Spleen (tissue), 11 donors: ENCODE measurements around the gene OLIG3. TPM values are rescaled to one million over a fixed set of nuclear protein-coding genes. Genes with fewer than 3 reads are reported as not detected.

Experiments used
- DNase-seq: peaks from one replicate; pipeline ENCODE4 v3.0.0-alpha.2; 2020
- H3K27ac ChIP-seq, 8 donors: fragments of 200-600 bp; sonication (generic) in 7 of 8; 1 replicate in 4 of 8; 2 replicates in 4 of 8; pipeline versions ENCODE4 v1.5.0 to v1.8.0; 2016 to 2021; ENCODE audit warnings: inconsistent platforms in 4 of 8, mild to moderate bottlenecking in 4 of 8, moderate library complexity in 1 of 8
- H3K27me3 ChIP-seq, 7 donors: fragments of 200-600 bp; sonication (generic) in 6 of 7; replicated peaks in 1 of 7; 1 replicate in 4 of 7; 2 replicates in 3 of 7; pipeline versions ENCODE4 v1.5.0 to v1.8.0; 2016 to 2021; ENCODE audit warnings: inconsistent platforms in 3 of 7, mild to moderate bottlenecking in 1 of 7
- H3K36me3 ChIP-seq, 6 donors: fragments of 200-600 bp; sonication (generic) in 5 of 6; 1 replicate in 4 of 6; 2 replicates in 2 of 6; pipeline versions ENCODE4 v1.5.0 to v1.8.0; 2016 to 2021; ENCODE audit warnings: inconsistent platforms in 2 of 6
- H3K4me1 ChIP-seq, 6 donors: fragments of 200-600 bp; sonication (generic) in 5 of 6; 1 replicate in 3 of 6; 2 replicates in 3 of 6; pipeline versions ENCODE4 v1.5.0 to v1.8.0; 2016 to 2021; ENCODE audit warnings: inconsistent platforms in 3 of 6
- H3K4me3 ChIP-seq, 8 donors: fragments of 200-600 bp; sonication (generic) in 7 of 8; 1 replicate in 4 of 8; 2 replicates in 4 of 8; pipeline versions ENCODE4 v1.5.0 to v1.8.0; 2016 to 2021; ENCODE audit warnings: inconsistent platforms in 4 of 8, mild to moderate bottlenecking in 4 of 8, moderate library complexity in 2 of 8
- H3K9me3 ChIP-seq, 8 donors: fragments of 200-600 bp; sonication (generic) in 7 of 8; 1 replicate in 4 of 8; 2 replicates in 4 of 8; pipeline versions ENCODE4 v1.5.0 to v1.8.0; 2016 to 2021; ENCODE audit warnings: inconsistent platforms in 4 of 8
- POLR2A ChIP-seq, 3 donors: fragments of 450-650 bp; IDR thresholded peaks; one replicate each; pipeline ENCODE4 v1.5.1; 2017; ENCODE audit warnings: antibody characterized with exemption in 3 of 3, mild to moderate bottlenecking in 1 of 3
- POLR2AphosphoS5 ChIP-seq, 3 donors: sonication (generic); formaldehyde crosslinking; IDR thresholded peaks; one replicate each; pipeline ENCODE4 v1.5.1; 2017; ENCODE audit warnings: antibody characterized with exemption in 3 of 3
- WGBS, 5 donors: extraction: QIAGEN DNeasy Blood & Tissue Kit in 3 of 5; methylation state at CpG; one replicate each; pipeline versions ENCODE4 v1.1.5 to v1.1.7; 2013 to 2018; 5-methylcytosine and 5-hydroxymethylcytosine counted together
- intact Hi-C: fragments of 100-400 bp; cut with DNase I; formaldehyde crosslinking; loops from one replicate; pipeline ENCODE4 v1.15.0; 2023; ENCODE audit warnings: low total_unique reads
- polyA plus RNA-seq, 3 donors: library from polyadenylated mRNA; stranded (reverse); fragments of 200-250 nt; gene quantifications; one replicate each; pipeline ENCODE4 v1.2.1, GENCODE V29; 2013
- total RNA-seq, 7 donors: library from RNA; depleted of rRNA in 3 of 7; stranded (reverse); fragments of >200 nt in 3 of 7; fragmentation: NEBNext Ultra II Directional in 4 of 7; extraction: Animal tissue kit (Norgen Biotek cat#: 25700) in 4 of 7; gene quantifications; one replicate each; pipeline versions ENCODE4 v1.1.0 to v1.2.1, GENCODE V29; 2016 to 2021
- TF ChIP-seq, protein P1 (sequence below), 11 experiments: fragments of 200-600 bp in 7 of 11; fragments of 450-650 bp in 4 of 11; sonication (generic) in 4 of 11; IDR thresholded peaks in 8 of 11; conservative IDR thresholded peaks in 3 of 11; 1 replicate in 7 of 11; 2 replicates in 4 of 11; pipeline versions ENCODE4 v1.4.0 to v1.8.0; 2016 to 2021; ENCODE audit warnings: antibody characterized with exemption in 11 of 11, inconsistent platforms in 4 of 11, mild to moderate bottlenecking in 1 of 11
- donor health status: healthy with polysubstance abuse.
- donor health status: DM: no; HTN: no; CAD: no; lungs with moderate emphysema.
- donor health status: DM: no; HTN: no; CAD: no.
- donor health status: Bipolar disorder and iron deficiency.
- donor health status: healthy.
- donor health status: DM: no; HTN: no; CAD: no.
- donor health status: DM: yes; HTN: yes; CAD: no.

OLIG3 gene
- total and polyA plus RNA-seq, 10 donors = not detected

DNA sequence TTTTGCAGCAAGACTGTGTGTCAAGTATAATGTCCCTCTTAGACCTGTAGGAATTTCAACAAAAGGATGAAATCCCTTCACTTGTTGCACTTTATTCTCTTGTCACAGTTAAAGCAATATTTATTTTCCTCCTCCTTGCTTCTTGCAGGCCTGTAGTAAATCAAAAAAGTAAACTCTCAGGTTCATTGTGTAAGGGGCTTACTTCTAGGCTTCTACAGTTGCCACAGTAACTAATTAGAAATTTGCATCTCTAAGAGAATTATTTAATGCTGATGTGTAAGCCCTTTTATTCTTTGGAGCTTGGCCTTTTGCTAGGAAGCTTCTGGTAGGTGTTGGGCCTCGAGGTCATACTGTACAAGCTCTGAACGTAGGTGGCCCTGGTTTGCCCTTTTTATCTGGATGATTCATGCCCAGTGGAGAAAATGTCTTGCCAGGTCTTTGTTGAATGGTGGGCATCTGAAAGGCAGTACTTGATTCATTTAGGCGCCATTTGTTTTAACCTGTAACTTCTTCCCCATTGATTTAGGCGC, 47.4 kb upstream of the OLIG3 start:
- 80 to 86% (median 84%) methylated on average over 4 of the region's 4 CpGs for WGBS, 5 donors
- TF ChIP-seq POLR2A (IDR thresholded peaks at IDR 0.05) (no peak), POLR2AphosphoS5 (IDR thresholded peaks at IDR 0.05) (no peak)
- TF ChIP-seq, protein P1, sequence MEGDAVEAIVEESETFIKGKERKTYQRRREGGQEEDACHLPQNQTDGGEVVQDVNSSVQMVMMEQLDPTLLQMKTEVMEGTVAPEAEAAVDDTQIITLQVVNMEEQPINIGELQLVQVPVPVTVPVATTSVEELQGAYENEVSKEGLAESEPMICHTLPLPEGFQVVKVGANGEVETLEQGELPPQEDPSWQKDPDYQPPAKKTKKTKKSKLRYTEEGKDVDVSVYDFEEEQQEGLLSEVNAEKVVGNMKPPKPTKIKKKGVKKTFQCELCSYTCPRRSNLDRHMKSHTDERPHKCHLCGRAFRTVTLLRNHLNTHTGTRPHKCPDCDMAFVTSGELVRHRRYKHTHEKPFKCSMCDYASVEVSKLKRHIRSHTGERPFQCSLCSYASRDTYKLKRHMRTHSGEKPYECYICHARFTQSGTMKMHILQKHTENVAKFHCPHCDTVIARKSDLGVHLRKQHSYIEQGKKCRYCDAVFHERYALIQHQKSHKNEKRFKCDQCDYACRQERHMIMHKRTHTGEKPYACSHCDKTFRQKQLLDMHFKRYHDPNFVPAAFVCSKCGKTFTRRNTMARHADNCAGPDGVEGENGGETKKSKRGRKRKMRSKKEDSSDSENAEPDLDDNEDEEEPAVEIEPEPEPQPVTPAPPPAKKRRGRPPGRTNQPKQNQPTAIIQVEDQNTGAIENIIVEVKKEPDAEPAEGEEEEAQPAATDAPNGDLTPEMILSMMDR (IDR thresholded peaks at IDR 0.05 in 8 of 11, conservative IDR thresholded peaks at IDR 0.05 in 3 of 11) = no peak

DNA sequence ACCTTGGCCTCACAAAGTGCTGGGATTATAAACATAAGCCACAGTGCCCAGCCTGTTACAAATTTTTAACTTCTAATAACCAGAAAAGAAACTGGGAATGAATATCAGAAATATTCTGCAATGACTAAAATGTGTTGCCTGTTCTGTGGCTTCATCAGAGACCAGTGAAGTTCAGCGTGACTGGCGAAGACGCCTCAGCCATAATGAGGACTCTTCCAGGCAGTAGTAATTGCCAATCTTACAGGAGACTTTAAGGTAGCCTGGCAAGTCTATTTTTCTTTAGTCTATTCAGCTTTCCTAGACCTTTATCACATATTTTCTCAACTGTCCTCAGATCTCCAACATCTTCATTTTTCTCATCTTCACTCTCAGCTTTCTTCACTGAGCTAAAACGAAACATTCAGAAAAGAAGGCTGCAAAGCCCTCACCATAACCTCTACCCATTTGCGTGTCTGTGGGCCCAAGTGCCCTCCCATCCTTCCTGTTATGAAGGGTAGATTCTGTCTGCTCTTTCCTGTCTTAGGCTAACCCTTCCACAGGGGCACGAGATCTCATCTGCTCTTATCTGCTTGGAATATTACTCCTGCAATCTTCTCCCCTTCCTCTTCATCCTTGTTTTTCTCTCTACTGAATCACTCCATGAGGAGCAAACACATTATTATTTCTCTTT, 42.0 kb upstream of the OLIG3 start:
- peaks cover 0 to 54% (median 3%) of the 10 kb centered on the region in 7 donors for H3K27me3 ChIP-seq
- 66 to 78% (median 68%) methylated on average over 6 of the region's 6 CpGs for WGBS, 5 donors
- TF ChIP-seq POLR2AphosphoS5 (IDR thresholded peaks at IDR 0.05) (no peak), POLR2A (IDR thresholded peaks at IDR 0.05) (no peak)
- TF ChIP-seq, protein P1 (IDR thresholded peaks at IDR 0.05 in 8 of 11, conservative IDR thresholded peaks at IDR 0.05 in 3 of 11) = no peak
- intact Hi-C loops = no loop called here
- H3K36me3 ChIP-seq = no peaks in the 10 kb centered on the region
- no peaks in the 10 kb centered on the region for H3K9me3 ChIP-seq
- DNase-seq = no peak
- no peak overlapping the region for H3K4me3 ChIP-seq
- peak overlapping the region in 1 of 8 donors; percentile 29 for H3K27ac ChIP-seq
- no peaks in the 10 kb centered on the region for H3K4me1 ChIP-seq

More for the DNA sequence above, 47.4 kb upstream of the OLIG3 start:
- Histone ChIP-seq H3K4me1 (no peaks in the 10 kb centered on the region), H3K27ac (no peak overlapping the region), H3K9me3 (no peaks in the 10 kb centered on the region), H3K27me3 (peaks cover 0 to 19% (median 0%) of the 10 kb centered on the region in 7 donors), H3K4me3 (no peak overlapping the region), H3K36me3 (no peaks in the 10 kb centered on the region)
- DNase-seq = no peak
- intact Hi-C loops = no loop called here

DNA sequence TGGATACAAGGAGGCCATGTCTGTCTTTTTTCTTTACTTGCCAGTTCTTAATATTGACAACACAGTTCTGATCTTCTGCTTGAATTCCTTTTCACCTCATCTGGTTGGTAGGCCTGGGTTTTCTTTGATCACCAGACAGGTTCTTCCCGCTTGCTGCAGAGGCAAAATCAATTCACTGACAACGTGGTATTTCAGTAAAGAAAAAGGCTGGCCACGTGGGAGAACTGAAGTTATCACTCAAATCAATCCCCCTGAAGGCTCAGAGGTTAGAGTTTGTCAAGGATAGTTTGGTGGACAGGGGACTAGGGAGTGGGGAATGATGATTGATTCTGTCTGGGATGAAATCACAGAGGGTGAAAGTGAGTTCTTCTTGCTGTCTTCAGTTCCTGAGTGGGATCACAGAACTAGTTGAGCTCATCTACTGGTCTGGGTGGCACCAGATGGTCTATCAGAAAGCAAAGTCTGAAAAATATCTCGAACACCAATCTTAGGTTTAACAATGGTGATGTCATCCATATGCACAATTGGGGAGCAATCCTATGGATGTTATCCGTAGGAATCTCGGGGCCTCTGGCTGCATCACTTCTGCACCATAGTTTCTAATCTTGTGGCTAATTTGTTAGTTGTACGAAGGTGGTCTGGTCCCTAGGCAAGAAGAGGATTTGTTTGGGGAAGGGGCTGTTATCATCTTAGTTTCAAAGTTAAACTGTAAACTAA, 37.3 kb upstream of the OLIG3 start:
- no peak for DNase-seq
- H3K36me3 ChIP-seq = no peaks in the 10 kb centered on the region
- H3K27me3 ChIP-seq = peaks cover 0 to 50% (median 0%) of the 10 kb centered on the region in 7 donors
- intact Hi-C loops = no loop called here
- H3K4me3 ChIP-seq = no peak overlapping the region
- no peak for TF ChIP-seq POLR2AphosphoS5 (IDR thresholded peaks at IDR 0.05)
- no peak for TF ChIP-seq POLR2A (IDR thresholded peaks at IDR 0.05)
- TF ChIP-seq, protein P1 (IDR thresholded peaks at IDR 0.05 in 8 of 11, conservative IDR thresholded peaks at IDR 0.05 in 3 of 11) = no peak
- no peaks in the 10 kb centered on the region for H3K4me1 ChIP-seq
- no peak overlapping the region for H3K27ac ChIP-seq
- H3K9me3 ChIP-seq = peaks cover 0 to 15% (median 7%) of the 10 kb centered on the region in 8 donors
- 73 to 84% (median 83%) methylated on average over 7 of the region's 7 CpGs for WGBS, 5 donors

DNA sequence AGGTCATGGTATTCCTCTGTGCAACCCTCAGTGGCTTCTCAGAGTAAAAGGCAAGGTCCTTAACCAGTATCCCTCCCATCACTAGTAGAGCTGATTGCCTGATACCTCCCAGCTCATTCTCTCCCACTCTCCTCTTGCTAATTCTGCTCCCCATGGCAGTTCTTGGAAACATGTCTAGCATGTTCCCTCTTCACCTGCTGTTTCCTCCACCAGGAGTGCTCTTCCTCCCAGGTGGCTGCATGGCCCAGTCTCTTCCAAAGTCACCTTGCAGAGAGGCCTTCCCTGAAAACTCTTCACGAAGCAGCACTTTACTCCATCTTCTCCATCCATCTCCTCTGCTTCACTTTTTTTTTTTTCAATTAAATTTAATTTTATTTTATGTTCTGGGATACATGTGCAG, 36.2 kb upstream of the OLIG3 start:
- Histone ChIP-seq H3K4me1 (no peaks in the 10 kb centered on the region), H3K4me3 (no peak overlapping the region), H3K9me3 (peaks cover 0 to 26% (median 13%) of the 10 kb centered on the region in 8 donors), H3K27ac (no peak overlapping the region), H3K36me3 (no peaks in the 10 kb centered on the region), H3K27me3 (peaks cover 0 to 41% (median 0%) of the 10 kb centered on the region in 7 donors)
- DNase-seq = no peak
- TF ChIP-seq, protein P1 (IDR thresholded peaks at IDR 0.05 in 8 of 11, conservative IDR thresholded peaks at IDR 0.05 in 3 of 11) = no peak
- TF ChIP-seq POLR2AphosphoS5 (IDR thresholded peaks at IDR 0.05) (no peak), POLR2A (IDR thresholded peaks at IDR 0.05) (no peak)
- WGBS, 5 donors = 46 to 71% (median 68%) methylated on average over 1 of the region's 1 CpG
- intact Hi-C loops = no loop called here
